Measurements from ENCODE around the gene DDX56.
"Not testable (repeated sequence)": the region's sequence is repeated elsewhere in the genome, so short reads cannot be mapped to it uniquely, and the experiment has no call there.

The DDX56 gene

GRCh38 chr7:44561962-44562621, 11.6 kb downstream of the DDX56 start:
- DNase-seq, result no peak

- DNase-seq, result no peak
Observed at GRCh38 chr7:44561481-44561880, 12.2 kb downstream of the DDX56 start.

- DNase-seq, result no peak
Observed at GRCh38 chr7:44559485-44559884, 14.2 kb downstream of the DDX56 start.

- no peak for DNase-seq
Observed at GRCh38 chr7:44557485-44557884, 16.2 kb downstream of the DDX56 start.

GRCh38 chr7:44555350-44555749, 18.4 kb downstream of the DDX56 start:
- no peak for DNase-seq

- DNase-seq, result not testable (repeated sequence)
Observed at GRCh38 chr7:44552473-44553005, 21.2 kb downstream of the DDX56 start.

- no peak for DNase-seq
Observed at GRCh38 chr7:44549457-44549856, 24.3 kb downstream of the DDX56 start.

GRCh38 chr7:44548893-44549292, 24.8 kb downstream of the DDX56 start:
- no peak for DNase-seq

GRCh38 chr7:44547536-44548231, 26.0 kb downstream of the DDX56 start:
- DNase-seq, result no peak

- no peak for DNase-seq
Observed at GRCh38 chr7:44541876-44542610, 31.7 kb downstream of the DDX56 start.

GRCh38 chr7:44541028-44541869, 32.5 kb downstream of the DDX56 start, which contains the start of gene NPC1L1:
Gene NPC1L1 (minus strand): TSS chr7:44541330. CDS start chr7:44541259, 71 bp downstream.
- DNase-seq, result no peak

GRCh38 chr7:44540592-44541027, 33.1 kb downstream of the DDX56 start:
- DNase-seq, result no peak

- DNase-seq, result no peak
Observed at GRCh38 chr7:44539669-44540506, 33.8 kb downstream of the DDX56 start.

- DNase-seq, result no peak
Observed at GRCh38 chr7:44538798-44539668, 34.7 kb downstream of the DDX56 start.

- DNase-seq, result no peak
Observed at GRCh38 chr7:44538093-44538797, 35.5 kb downstream of the DDX56 start.

GRCh38 chr7:44537442-44537841, 36.3 kb downstream of the DDX56 start:
- no peak for DNase-seq

- no peak for DNase-seq
Observed at GRCh38 chr7:44536090-44536489, 37.6 kb downstream of the DDX56 start.

- DNase-seq, result no peak
Observed at GRCh38 chr7:44535348-44536064, 38.2 kb downstream of the DDX56 start.

- DNase-seq, result peak; percentile 18
Observed at GRCh38 chr7:44534501-44534900, 39.2 kb downstream of the DDX56 start.
